CD14-positive monocyte (primary cell): ENCODE results near the gene CLASP1. TPM values are rescaled to one million over a fixed set of nuclear protein-coding genes. Genes with fewer than 3 reads are reported as not detected.
"Not testable (repeated sequence)": the region's sequence is repeated elsewhere in the genome, so short reads cannot be mapped to it uniquely, and the experiment has no call there.

Experiments
- DNase-seq, 3 donors: peaks; one replicate each; pipeline ENCODE4 v3.0.0-alpha.2; 2011 to 2022
- H2AFZ ChIP-seq: 2 replicates; pipeline ENCODE4 v1.6.0; 2012; ENCODE audit warnings: mild to moderate bottlenecking, low read depth, low read length, inconsistent platforms; ENCODE audit not compliant: insufficient read depth, poor library complexity, severe bottlenecking
- H3K27ac ChIP-seq, 2 donors: 1 replicate in 1 of 2; 2 replicates in 1 of 2; pipeline ENCODE4 v1.5.1; 2012 to 2013; ENCODE audit warnings: low read length in 2 of 2, control low read depth in 1 of 2, inconsistent platforms in 1 of 2, low read depth in 1 of 2, mild to moderate bottlenecking in 1 of 2
- H3K27me3 ChIP-seq, 2 donors: one replicate each; pipeline versions ENCODE4 v1.6.0 to v1.6.1; 2011 to 2013; ENCODE audit warnings: low read length in 2 of 2; ENCODE audit not compliant: control insufficient read depth in 2 of 2, insufficient read depth in 2 of 2
- H3K36me3 ChIP-seq, 2 donors: replicated peaks in 1 of 2; 1 replicate in 1 of 2; 2 replicates in 1 of 2; pipeline versions ENCODE4 v1.5.1 to v1.6.1; 2012 to 2013; ENCODE audit warnings: low read length in 2 of 2, control low read depth in 1 of 2, inconsistent platforms in 1 of 2, mild to moderate bottlenecking in 1 of 2; ENCODE audit not compliant: insufficient read depth in 2 of 2, control insufficient read depth in 1 of 2
- H3K4me1 ChIP-seq, 2 donors: 1 replicate in 1 of 2; 2 replicates in 1 of 2; pipeline versions ENCODE4 v1.5.1 to v1.6.1; 2012 to 2013; ENCODE audit warnings: low read length in 2 of 2, control low read depth in 1 of 2, inconsistent platforms in 1 of 2, mild to moderate bottlenecking in 1 of 2, moderate library complexity in 1 of 2; ENCODE audit not compliant: insufficient read depth in 2 of 2, control insufficient read depth in 1 of 2
- H3K4me2 ChIP-seq: replicated peaks from 2 replicates; pipeline ENCODE3; 2012; ENCODE audit warnings: low read length, moderate library complexity, mild to moderate bottlenecking; ENCODE audit not compliant: poor library complexity, severe bottlenecking; ENCODE audit errors: extremely low read depth
- H3K4me3 ChIP-seq, 3 experiments: fragments of 200-600 bp in 1 of 3; sonication (generic) in 1 of 3; replicated peaks in 1 of 3; 1 replicate in 2 of 3; 2 replicates in 1 of 3; pipeline ENCODE4 v1.5.1; 2011 to 2013; ENCODE audit warnings: low read length in 3 of 3, mild to moderate bottlenecking in 3 of 3, control low read depth in 2 of 3, low read depth in 2 of 3, inconsistent platforms in 1 of 3, moderate library complexity in 1 of 3
- H3K79me2 ChIP-seq: 2 replicates; pipeline ENCODE4 v1.6.0; 2012; ENCODE audit warnings: mild to moderate bottlenecking, control low read depth, inconsistent platforms, low read length, moderate library complexity; ENCODE audit not compliant: insufficient read depth
- H3K9ac ChIP-seq: 2 replicates; pipeline ENCODE4 v1.6.0; 2017; ENCODE audit warnings: low read length, mild to moderate bottlenecking; ENCODE audit not compliant: insufficient read depth, poor library complexity, severe bottlenecking
- H3K9me3 ChIP-seq, 2 donors: replicated peaks in 1 of 2; 1 replicate in 1 of 2; 2 replicates in 1 of 2; pipeline versions ENCODE4 v1.5.1 to v1.6.1; 2012 to 2013; ENCODE audit warnings: low read length in 2 of 2, control low read depth in 1 of 2; ENCODE audit not compliant: control insufficient read depth in 1 of 2, insufficient read depth in 1 of 2
- H4K20me1 ChIP-seq: 2 replicates; pipeline ENCODE4 v1.6.0; 2012; ENCODE audit warnings: mild to moderate bottlenecking, low read length, control low read depth, moderate library complexity; ENCODE audit not compliant: insufficient read depth
- H3K27ac Mint-ChIP-seq, 7 donors: one replicate each; pipeline ENCODE4 v1.8.0; 2020; ENCODE audit warnings: mild to moderate bottlenecking in 7 of 7, mixed read lengths in 7 of 7, moderate library complexity in 6 of 7, inconsistent platforms in 2 of 7
- H3K27me3 Mint-ChIP-seq, 3 donors: one replicate each; pipeline ENCODE4 v1.8.0; 2021 to 2022; ENCODE audit warnings: low read depth in 3 of 3, mild to moderate bottlenecking in 3 of 3, mixed read lengths in 3 of 3, moderate library complexity in 3 of 3, inconsistent platforms in 1 of 3
- H3K36me3 Mint-ChIP-seq, 2 donors: one replicate each; pipeline ENCODE4 v1.8.0; 2020; ENCODE audit warnings: mixed read lengths in 2 of 2, inconsistent platforms in 1 of 2, mild to moderate bottlenecking in 1 of 2
- H3K4me1 Mint-ChIP-seq: one replicate; pipeline ENCODE4 v1.8.0; 2020; ENCODE audit warnings: mild to moderate bottlenecking, mixed read lengths
- H3K4me3 Mint-ChIP-seq, 2 donors: one replicate each; pipeline ENCODE4 v1.8.0; 2020; ENCODE audit warnings: mild to moderate bottlenecking in 2 of 2, mixed read lengths in 2 of 2, moderate library complexity in 1 of 2
- H3K9me3 Mint-ChIP-seq, 7 donors: one replicate each; pipeline ENCODE4 v1.8.0; 2020 to 2022; ENCODE audit warnings: mixed read lengths in 7 of 7, mild to moderate bottlenecking in 6 of 7, moderate library complexity in 6 of 7, inconsistent platforms in 2 of 7
- WGBS: methylation state at CpG from one replicate; pipeline ENCODE4 v1.1.5; 2013; ENCODE audit warnings: missing lambda C conversion rate; ENCODE audit not compliant: insufficient coverage; 5-methylcytosine and 5-hydroxymethylcytosine counted together
- intact Hi-C, 2 donors: fragments of 100-400 bp; cut with micrococcal nuclease; formaldehyde crosslinking; loops; one replicate each; pipeline versions ENCODE4 v1.15.0 to v1.15.1; 2023
- polyA plus RNA-seq, 3 donors: library from polyadenylated mRNA; depleted of rRNA in 1 of 3; unstranded in 2 of 3; stranded (reverse) in 1 of 3; fragments of 300-500 nt in 2 of 3; fragments of >200 nt in 1 of 3; fragmentation: Illumina TruSeq in 2 of 3; gene quantifications; 1 replicate in 2 of 3; 2 replicates in 1 of 3; pipeline ENCODE4 v1.2.3, GENCODE V29; 2012 to 2021
- TF ChIP-seq, protein P1 (sequence below): fragments of 200-600 bp; IDR thresholded peaks from one replicate; pipeline ENCODE4 v1.8.0; 2022; ENCODE audit warnings: antibody characterized with exemption, mild to moderate bottlenecking

Gene CLASP1
- polyA plus RNA-seq, 3 donors: 4.8 to 8.1 (median 7.6) TPM

DNA sequence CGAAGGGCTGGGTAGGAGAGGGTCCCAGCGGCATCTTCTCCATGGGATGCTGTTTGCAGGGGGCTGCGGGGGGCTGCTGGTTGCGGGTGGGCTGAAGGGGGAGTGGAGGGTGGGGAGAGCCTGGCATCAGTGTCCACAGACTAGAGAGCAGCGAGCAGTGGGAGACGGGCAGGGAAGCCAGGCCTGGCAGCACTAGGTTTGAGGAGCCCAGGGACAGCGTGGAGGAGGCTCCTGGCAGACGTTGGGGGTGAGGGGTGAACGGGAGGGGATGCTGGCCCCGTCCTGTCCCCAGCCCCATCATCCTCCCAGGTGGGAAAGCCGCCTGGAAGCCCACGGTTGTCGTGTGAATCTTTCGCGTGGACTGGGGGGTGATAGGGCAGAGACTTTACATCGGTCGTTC, 316.0 kb downstream of the CLASP1 start:
- Mint-ChIP-seq H3K4me1 (no peaks in the 10 kb centered on the region), H3K27ac (no peak overlapping the region), H3K27me3 (peaks cover 2 to 9% (median 4%) of the 10 kb centered on the region in 3 donors), H3K9me3 (no peaks in the 10 kb centered on the region), H3K36me3 (peaks cover 2 to 9% of the 10 kb centered on the region in 2 donors), H3K4me3 (no peak overlapping the region)
- Histone ChIP-seq H3K4me2 (no peak overlapping the region), H3K9me3 (no peaks in the 10 kb centered on the region), H3K4me3 (no peak overlapping the region), H3K9ac (no peak overlapping the region), H4K20me1 (no peaks in the 10 kb centered on the region), H2AFZ (no peak overlapping the region), H3K4me1 (no peaks in the 10 kb centered on the region), H3K36me3 (peaks cover 3 to 9% of the 10 kb centered on the region in 2 donors), H3K27me3 (no peaks in the 10 kb centered on the region), H3K79me2 (no peaks in the 10 kb centered on the region), H3K27ac (no peak overlapping the region)
- TF ChIP-seq, protein P1, sequence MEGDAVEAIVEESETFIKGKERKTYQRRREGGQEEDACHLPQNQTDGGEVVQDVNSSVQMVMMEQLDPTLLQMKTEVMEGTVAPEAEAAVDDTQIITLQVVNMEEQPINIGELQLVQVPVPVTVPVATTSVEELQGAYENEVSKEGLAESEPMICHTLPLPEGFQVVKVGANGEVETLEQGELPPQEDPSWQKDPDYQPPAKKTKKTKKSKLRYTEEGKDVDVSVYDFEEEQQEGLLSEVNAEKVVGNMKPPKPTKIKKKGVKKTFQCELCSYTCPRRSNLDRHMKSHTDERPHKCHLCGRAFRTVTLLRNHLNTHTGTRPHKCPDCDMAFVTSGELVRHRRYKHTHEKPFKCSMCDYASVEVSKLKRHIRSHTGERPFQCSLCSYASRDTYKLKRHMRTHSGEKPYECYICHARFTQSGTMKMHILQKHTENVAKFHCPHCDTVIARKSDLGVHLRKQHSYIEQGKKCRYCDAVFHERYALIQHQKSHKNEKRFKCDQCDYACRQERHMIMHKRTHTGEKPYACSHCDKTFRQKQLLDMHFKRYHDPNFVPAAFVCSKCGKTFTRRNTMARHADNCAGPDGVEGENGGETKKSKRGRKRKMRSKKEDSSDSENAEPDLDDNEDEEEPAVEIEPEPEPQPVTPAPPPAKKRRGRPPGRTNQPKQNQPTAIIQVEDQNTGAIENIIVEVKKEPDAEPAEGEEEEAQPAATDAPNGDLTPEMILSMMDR: no peak
- intact Hi-C loops: no loop called here
- WGBS: 100% methylated on average over 11 of the region's 17 CpGs
- DNase-seq: no peak

DNA sequence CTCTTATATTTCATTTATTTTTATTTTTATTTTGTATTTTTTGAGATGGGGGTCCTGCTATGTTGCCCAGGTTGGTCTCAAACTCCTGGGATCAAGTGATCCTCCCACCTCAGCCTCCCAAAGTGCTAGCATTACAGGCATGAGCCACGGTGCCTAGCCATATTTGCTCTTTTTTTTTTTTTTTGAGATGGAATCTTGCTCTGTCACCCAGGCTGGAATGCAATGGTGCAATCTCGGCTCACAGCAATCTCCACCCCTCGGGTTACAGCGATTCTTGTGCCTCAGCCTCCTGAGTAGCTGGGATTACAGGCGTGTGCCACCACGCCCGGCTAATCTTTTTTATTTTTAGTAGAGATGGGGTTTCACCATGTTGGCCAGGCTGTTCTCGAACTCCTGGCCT, 317.9 kb downstream of the CLASP1 start:
- H3K9ac ChIP-seq, H3K4me2 ChIP-seq, H3K36me3 Mint-ChIP-seq, H3K79me2 ChIP-seq, H3K9me3 Mint-ChIP-seq, H2AFZ ChIP-seq, H3K4me1 Mint-ChIP-seq, H3K27me3 Mint-ChIP-seq, H3K4me3 ChIP-seq, H3K27ac Mint-ChIP-seq, H4K20me1 ChIP-seq, H3K27me3 ChIP-seq, H3K36me3 ChIP-seq, intact Hi-C loops, H3K4me1 ChIP-seq, H3K9me3 ChIP-seq, H3K27ac ChIP-seq, H3K4me3 Mint-ChIP-seq, DNase-seq: not testable (repeated sequence)
- WGBS: 94% methylated on average over 4 of the region's 8 CpGs
